GM10248 (cell line): Measurements from ENCODE around the gene IQCK.
"Not testable (repeated sequence)": the region's sequence is repeated elsewhere in the genome, so short reads cannot be mapped to it uniquely, and the experiment has no call there.

ENCODE experiments used
- CTCF ChIA-PET: fragments of 300-600 bp; sonication (Branson Sonifier 250); formaldehyde crosslinking; extraction: SDS; loops from one replicate; lab custom pipeline; 2021; ENCODE audit warnings: antibody characterized with exemption; lab: Yijun Ruan, JAX
- POLR2A ChIA-PET: fragments of 350-650 bp; sonication (Branson Sonifier 250); formaldehyde crosslinking; extraction: SDS; loops from one replicate; lab custom pipeline; 2020; ENCODE audit warnings: antibody characterized with exemption; lab: Yijun Ruan, JAX
- DNase-seq: peaks from one replicate; pipeline ENCODE4 v3.0.0; 2012; ENCODE audit errors: extremely low spot score
- TF ChIP-seq, protein P1 (sequence below): IDR thresholded peaks from 2 replicates; pipeline ENCODE4 v1.5.1; 2012; ENCODE audit warnings: mild to moderate bottlenecking, low read depth; ENCODE audit errors: extremely low read depth, missing control alignments, control extremely low read depth

IQCK gene

DNA sequence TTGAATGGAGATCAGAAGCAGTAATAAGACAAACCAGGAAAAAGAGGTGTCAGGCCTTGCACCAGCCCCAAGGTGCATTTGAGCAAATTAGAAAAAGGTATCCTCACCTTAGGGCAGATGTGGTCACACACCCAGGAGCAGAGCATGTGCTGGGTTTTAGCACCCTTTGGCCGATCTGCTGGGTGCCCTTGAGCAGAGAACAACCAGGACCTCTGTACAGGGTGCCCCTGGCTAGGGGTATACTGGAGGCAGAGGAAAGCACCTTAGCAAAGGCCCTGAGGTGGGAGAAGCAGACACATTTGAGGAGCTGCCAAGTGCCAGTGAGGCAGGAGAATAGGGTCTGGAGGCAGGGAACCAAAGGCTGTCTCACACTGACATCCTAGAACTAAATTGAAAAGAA is 67.0 kb downstream of the IQCK start:
- ChIA-PET POLR2A (no interaction called here), CTCF (no interaction called here)
- no peak for DNase-seq
- TF ChIP-seq, protein P1, sequence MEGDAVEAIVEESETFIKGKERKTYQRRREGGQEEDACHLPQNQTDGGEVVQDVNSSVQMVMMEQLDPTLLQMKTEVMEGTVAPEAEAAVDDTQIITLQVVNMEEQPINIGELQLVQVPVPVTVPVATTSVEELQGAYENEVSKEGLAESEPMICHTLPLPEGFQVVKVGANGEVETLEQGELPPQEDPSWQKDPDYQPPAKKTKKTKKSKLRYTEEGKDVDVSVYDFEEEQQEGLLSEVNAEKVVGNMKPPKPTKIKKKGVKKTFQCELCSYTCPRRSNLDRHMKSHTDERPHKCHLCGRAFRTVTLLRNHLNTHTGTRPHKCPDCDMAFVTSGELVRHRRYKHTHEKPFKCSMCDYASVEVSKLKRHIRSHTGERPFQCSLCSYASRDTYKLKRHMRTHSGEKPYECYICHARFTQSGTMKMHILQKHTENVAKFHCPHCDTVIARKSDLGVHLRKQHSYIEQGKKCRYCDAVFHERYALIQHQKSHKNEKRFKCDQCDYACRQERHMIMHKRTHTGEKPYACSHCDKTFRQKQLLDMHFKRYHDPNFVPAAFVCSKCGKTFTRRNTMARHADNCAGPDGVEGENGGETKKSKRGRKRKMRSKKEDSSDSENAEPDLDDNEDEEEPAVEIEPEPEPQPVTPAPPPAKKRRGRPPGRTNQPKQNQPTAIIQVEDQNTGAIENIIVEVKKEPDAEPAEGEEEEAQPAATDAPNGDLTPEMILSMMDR = no peak

DNA sequence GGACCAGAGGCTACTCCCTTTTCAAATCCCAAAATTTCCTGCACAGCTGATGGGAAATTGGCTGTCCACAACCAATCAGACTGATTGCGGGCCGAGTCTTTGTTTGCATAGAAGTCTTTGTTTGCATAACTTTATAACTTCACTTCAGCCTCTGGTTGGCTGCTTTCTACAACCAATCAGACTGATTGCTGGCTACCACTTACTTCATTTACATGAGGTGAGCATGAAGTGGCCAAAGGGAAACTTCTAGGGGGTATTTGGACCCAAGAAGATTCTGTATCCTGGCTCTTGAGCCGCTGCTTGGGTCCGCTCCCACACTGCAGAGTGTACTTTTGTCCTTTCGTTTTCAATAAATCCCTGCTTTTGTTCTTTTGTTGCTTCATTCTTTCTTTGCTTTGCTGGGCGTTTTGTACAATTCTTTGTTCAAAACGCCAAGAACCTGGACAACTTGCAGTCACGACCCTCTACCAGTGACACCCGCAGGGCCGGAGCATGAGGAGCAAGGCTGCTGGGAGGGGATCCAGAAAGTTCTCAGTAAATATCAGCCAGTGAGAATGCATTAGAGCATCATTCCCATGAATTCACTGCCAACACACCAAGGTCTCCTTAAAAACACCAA is 67.5 kb downstream of the IQCK start:
- ChIA-PET POLR2A (no interaction called here), CTCF (no interaction called here)
- DNase-seq = no peak
- TF ChIP-seq, protein P1 = no peak

DNA sequence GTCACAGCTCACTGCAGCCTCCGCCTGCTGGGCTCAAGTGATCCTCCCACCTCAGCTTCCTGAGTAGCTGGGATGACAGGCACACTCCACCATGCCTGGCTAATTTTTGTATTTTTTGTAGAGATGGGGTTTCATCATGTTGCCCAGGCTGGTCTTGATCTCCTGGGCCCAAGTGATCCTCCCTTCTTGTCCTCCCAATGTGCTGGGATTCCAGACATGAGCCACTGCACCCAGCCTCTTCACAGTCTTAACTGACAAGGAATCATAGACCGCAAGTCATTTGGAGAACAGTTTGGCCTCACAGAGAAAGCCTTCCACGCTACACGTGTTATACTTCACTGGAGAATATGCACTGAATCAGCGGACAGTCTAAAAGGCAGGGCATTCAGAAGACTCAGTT is 83.3 kb downstream of the IQCK start:
- CTCF ChIA-PET, POLR2A ChIA-PET, DNase-seq: not testable (repeated sequence)

DNA sequence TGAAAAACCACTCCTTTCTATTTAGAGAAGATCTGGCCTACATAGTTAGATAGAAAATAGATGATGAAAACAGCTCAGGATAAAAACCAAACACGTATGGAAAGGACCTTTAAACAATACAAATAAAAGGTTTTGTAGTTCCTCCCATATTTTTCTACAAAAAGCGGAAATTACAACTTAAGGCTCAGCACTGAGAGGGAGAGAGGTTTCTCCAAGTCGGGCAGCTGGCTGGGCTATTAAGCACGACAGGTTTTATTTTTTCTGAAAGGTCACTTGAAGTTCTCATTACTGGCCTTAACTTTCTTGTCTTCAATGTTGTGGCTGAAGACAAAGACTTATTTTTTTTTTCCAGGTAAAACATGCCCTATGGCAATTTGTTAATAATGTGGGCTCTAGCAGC is 83.8 kb downstream of the IQCK start:
- POLR2A ChIA-PET, DNase-seq, CTCF ChIA-PET: not testable (repeated sequence)

DNA sequence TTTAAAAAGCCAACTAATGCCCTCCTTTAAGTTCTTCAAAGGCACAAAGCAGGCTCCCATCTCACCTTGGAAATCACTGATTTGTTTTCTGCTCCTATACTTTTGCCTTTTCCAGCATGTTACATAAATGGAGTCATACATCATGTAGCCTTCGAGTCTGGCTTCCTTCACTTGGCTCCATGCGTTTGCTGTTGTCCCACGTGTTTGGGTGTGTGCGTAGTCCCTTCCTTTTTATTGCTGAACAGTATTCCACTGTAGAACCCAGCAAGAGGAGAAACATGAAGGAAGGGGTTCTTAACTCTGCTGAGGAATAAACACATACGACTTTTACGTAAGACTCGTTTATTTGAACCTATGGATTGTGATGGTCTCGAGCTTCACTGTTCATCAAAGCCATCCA is 84.5 kb downstream of the IQCK start:
- ChIA-PET CTCF (no interaction called here), POLR2A (no interaction called here)
- DNase-seq = no peak
- TF ChIP-seq, protein P1 = no peak

DNA sequence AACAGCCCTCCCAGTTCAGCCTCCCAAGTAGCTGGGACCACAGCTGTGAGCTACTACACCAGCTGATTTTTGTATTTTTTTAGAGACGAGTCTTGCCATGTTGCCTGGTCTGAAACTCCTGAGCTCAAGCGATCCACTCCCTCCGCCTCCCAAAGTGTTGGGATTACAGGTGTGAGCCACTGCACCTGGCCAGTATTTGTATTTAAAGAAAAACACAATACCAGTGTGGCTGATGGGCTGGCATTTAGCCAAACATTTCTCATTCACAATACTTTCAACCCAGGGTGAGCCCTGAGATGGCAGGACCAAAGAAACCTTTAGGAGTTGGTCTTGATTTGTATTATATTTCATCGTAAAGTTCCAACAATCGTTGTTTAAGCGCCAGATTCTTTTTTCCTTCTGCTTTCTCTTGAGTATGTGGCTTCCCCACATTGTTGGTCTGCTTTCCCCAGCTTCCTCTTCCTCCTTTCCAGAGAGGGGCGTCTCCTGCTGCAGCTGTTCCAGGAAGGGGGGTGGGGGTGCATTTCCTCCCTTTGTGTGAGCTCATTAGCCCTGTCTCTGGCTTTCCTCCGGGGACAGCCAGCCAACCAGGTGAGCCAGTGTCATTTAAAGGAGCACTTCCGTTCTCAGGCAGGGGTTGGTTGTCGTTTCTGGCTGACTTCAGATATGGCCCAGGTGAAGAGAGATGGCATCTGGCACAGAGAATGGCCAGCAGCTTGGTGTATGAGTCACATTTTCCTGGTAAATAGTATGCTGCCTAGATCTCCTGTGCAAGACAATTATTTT is 86.7 kb downstream of the IQCK start:
- TF ChIP-seq, protein P1 = no peak

DNA sequence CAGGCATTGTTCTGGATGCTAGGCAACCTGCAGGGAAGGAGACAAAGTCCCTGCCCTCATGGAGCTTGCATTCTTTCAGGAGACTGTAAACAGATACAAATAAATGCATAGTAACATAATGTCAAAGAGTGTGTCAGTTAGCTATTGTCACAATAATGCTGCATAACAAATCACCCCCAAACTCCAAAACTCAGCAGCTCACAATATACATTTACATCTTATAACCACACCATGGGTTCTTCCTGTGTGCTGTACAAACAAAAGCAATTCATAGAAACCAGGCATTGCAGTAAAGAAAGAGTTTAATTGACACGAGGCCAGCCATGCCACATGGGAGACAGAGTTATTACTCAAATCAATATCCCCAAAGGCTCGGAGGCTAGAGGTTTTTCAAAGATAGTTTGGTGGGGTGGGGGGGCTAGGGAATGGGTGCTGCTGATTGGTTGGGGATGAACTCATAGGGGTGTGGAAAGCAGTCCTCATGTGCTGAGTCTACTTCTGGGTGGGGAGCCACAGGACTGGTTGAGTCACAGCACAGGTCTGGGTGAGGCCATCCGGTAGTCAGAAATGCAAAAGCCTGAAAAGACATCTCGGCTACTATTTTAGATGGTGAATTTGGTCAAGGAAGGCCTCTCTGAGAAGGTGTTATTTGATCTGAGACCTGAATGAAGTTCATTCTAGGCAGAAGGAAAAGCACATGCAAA is 87.5 kb downstream of the IQCK start:
- TF ChIP-seq, protein P1 = no peak
- ChIA-PET POLR2A (no interaction called here), CTCF (interaction anchor here (1.1 kb wide), 1 partner anchor 79 kb away, joined by 3 read pairs; the partner anchor contains the start of gene GPRC5B)
- no peak for DNase-seq

More for the DNA sequence above, 86.7 kb downstream of the IQCK start:
- DNase-seq = no peak
- CTCF ChIA-PET = no interaction called here
- POLR2A ChIA-PET = no interaction called here
